ENCODE results near the gene EIF4G3.
"Not testable (repeated sequence)": the region's sequence is repeated elsewhere in the genome, so short reads cannot be mapped to it uniquely, and the experiment has no call there.

Gene EIF4G3

GRCh38 chr1:21060523-21060922 is 116.2 kb downstream of the EIF4G3 start:
- DNase-seq = no peak

- DNase-seq = no peak
Measured at GRCh38 chr1:21059021-21059420, 117.7 kb downstream of the EIF4G3 start.

DNA sequence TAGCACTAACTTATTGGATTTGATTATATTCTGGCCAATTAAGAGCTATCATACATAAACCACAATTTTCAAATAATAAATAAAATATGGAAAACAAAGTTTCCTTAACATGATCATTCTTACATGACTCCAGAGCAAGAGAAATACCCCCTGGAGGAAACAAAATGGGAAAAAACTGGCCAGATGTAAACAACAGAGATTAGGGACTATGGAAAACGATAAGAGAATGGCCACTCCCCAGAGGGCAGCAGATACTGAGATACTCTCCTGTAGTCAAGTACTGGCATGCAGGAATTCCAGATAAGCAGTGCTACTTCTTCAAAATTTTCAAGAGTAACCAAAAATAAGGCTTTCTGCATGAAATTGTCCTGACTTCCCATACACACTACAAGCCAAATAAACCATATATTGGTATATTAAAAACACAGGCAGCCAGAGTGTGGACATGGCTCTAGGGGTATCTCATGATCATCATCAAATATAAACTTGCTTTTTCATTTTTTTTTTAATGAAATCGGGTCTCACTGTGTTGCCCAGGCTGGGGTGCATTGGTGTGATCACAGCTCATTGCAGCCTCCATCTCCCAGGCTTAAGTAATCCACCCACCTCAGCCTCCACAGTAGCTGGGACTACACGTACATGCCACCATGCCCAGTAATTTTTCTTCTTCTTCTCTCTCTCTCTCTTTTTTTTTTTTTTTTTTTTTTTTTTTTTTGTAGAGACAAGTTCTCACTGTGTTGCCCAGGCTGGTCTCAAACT is 118.5 kb downstream of the EIF4G3 start:
- no peak for DNase-seq

- DNase-seq = not testable (repeated sequence)
Measured at GRCh38 chr1:21053189-21053928, 123.3 kb downstream of the EIF4G3 start.

- DNase-seq = no peak
Measured at GRCh38 chr1:21052034-21052433, 124.7 kb downstream of the EIF4G3 start.

GRCh38 chr1:21051177-21051825 is 125.4 kb downstream of the EIF4G3 start:
- DNase-seq = no peak

DNA sequence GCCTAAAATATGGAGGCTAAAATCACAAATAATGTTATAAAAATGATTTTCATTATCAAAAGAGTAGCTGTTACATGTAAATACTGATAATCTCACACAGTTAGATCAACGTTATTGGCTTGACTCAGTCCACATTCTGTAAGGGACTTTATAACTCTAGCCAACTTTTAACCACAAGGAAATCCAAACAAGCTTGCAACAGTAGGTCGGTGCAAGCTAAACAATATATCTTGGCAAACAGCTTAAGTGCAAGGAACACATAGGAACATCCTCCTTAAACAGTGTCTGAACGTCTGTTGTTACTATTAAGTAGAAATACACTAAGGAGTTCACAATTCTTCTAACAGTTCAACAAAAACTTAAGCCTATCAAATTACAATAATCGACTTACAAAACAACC is 126.7 kb downstream of the EIF4G3 start:
- no peak for DNase-seq

DNA sequence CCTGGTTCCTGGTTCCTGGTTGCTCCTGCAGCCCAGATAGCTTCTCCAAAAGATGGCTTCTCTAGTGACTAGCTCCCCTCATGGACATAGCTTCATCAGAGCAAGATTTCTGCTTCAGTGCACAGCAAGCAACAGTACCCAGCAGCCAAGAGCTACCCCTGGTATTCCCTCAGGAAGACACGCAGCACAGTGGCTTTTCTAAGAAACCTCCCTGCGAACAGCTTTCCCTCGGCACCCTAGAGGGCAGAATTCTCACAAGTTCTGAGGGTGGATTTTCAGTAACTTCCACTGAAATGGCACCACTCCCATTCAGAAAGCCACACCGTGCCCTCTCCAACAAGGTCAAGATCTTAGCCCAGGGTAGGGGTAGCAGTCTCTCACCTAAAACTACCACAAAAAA is 128.2 kb downstream of the EIF4G3 start:
- no peak for DNase-seq

- no peak for DNase-seq
Measured at GRCh38 chr1:21046132-21046531, 130.6 kb downstream of the EIF4G3 start.

GRCh38 chr1:21045351-21045750 is 131.3 kb downstream of the EIF4G3 start:
- DNase-seq = no peak

- DNase-seq = no peak
Measured at GRCh38 chr1:21042929-21043605, 133.6 kb downstream of the EIF4G3 start.

DNA sequence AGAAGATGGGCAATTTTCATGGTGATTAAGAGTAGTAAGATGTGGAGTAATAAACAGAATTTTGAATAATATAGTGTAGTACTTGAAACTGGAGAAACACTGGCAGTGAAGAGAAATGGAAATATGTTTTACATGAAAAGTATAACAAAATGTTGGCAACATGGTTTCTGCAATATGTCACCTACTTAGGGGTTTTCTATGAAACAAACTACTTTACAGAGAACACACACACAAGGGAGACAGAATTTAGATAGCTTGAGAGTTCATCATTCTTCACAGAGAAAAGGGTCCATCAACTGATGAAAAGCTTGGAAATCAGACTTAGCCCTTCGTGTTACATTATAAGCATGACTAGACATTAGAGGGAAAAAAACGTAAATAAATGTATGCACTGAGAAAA is 135.2 kb downstream of the EIF4G3 start:
- no peak for DNase-seq

DNA sequence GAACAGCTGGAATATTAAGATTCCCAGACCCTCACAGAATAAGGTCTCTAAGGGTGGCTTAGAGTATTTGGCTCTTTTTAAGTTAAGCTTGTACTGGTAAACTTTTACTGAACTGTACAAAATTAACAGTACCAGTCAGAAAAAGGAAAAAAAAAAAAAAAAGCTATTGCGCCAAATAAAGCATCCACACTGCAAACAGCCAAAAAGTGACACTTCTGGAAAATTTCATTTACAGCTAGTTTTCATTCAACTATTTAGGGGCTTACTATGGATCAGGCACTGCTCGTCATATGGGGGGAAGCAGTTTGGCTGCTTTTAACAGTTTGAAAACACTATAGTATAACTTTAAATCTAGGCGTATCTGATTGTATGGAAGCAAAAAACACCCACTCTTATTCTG is 139.6 kb downstream of the EIF4G3 start:
- no peak for DNase-seq

GRCh38 chr1:21035794-21036193 is 140.9 kb downstream of the EIF4G3 start:
- no peak for DNase-seq

- no peak for DNase-seq
Measured at GRCh38 chr1:21034725-21035628, 141.7 kb downstream of the EIF4G3 start.

- DNase-seq = no peak
Measured at GRCh38 chr1:21032741-21033140, 144.0 kb downstream of the EIF4G3 start.

GRCh38 chr1:21030181-21030580 is 146.5 kb downstream of the EIF4G3 start:
- DNase-seq = no peak

- no peak for DNase-seq
Measured at GRCh38 chr1:21028520-21029145, 148.1 kb downstream of the EIF4G3 start.

DNA sequence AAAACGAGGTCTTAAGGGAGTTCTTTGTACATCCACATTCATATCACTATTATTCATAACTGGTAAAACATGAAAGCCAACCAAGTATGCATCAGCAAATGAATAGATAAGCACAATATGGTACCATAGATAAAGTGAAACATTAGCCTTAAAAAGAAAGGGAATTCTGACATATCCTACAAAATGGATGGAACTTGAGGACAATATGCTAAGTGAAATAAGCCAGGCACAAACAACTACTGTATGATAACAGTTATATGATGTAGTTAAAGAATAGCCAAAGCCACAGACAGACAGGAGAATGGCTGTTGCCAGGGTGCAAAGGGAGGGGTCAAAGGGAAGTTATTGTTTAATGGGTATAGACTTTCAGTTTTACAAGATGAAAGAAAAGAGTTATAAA is 148.9 kb downstream of the EIF4G3 start:
- DNase-seq = no peak

GRCh38 chr1:21024918-21025317 is 151.8 kb downstream of the EIF4G3 start:
- no peak for DNase-seq

DNA sequence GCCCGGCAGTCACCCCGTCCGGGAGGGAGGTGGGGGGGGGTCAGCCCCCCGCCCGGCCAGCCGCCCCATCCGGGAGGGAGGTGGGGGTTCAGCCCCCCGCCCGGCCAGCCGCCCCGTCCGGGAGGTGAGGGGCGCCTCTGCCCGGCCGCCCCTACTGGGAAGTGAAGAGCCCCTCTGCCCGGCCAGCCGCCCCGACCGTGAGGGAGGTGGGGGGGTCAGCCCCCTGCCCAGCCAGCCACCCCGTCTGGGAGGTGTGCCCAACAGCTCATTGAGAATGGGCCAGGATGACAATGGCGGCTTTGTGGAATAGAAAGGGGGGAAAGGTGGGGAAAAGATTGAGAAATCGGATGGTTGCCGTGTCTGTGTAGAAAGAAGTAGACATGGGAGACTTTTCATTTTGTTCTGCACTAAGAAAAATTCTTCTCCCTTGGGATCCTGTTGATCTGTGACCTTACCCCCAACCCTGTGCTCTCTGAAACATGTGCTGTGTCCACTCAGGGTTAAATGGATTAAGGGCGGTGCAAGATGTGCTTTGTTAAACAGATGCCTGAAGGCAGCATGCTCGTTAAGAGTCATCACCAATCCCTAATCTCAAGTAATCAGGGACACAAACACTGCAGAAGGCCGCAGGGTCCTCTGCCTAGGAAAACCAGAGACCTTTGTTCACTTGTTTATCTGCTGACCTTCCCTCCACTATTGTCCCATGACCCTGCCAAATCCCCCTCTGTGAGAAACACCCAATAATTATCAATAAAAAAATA is 152.4 kb downstream of the EIF4G3 start:
- not testable (repeated sequence) for DNase-seq

Data from NCI-H2227 treated with DMSO at 0.1 percent for 48 hours (cell line).